NCI-H774 (cell line): ENCODE measurements around the gene GALNT6.
"Not testable (repeated sequence)": the region's sequence is repeated elsewhere in the genome, so short reads cannot be mapped to it uniquely, and the experiment has no call there.

Source experiments
- DNase-seq: peaks from one replicate; lab custom pipeline; 2025; lab: John Stamatoyannopoulos, UW

GALNT6 gene

DNA sequence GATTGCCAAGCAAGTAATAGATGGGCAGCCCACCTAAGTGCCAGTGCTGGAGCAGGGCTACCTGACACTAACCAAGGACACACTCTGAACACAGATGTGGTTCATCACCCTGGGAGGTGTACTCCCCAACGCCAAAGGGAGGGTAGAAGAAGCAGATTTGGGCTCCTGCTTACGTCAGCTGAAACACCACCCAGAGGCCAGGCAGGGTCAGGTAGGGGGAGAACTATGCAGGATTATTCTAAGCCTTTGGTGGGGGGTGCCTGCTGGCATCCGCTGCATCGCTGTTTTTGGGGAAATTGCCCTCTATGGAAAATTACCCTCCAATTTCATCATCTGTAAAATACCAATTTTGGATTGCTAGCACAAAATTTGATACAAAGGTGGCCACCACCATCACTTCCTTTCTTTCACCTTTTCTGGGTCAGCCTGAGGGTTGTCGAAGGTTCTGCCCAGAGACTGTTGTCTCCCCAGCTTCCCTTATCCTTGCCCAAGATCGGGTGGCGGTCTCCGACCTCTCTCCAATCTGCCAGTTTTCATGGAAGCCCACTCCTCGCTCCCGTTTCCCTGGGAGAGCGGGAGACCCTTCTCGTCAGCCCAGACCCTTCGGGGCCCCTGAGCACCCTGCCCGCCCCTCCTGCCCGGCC is 67.8 kb downstream of the GALNT6 start:
- no peak for DNase-seq

DNA sequence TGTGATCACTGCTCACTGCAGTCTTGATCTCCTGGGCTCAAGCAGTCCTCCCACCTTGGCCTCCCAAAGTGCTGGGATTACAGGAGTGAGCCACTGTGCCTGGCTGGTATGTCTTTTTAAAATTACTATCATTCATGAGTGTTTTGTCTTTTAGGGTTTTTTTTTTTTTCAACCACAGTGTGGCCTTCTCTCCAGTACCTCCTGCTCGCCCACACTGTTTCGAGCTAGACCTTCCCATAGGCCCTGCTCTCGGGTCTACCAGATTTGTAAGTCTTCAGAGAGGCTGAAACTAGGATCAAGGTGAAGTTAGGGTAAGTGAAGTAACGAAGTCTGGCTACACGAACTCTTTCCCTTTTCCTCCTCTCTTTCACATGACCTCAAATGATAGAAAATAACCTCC is 68.8 kb downstream of the GALNT6 start:
- no peak for DNase-seq

DNA sequence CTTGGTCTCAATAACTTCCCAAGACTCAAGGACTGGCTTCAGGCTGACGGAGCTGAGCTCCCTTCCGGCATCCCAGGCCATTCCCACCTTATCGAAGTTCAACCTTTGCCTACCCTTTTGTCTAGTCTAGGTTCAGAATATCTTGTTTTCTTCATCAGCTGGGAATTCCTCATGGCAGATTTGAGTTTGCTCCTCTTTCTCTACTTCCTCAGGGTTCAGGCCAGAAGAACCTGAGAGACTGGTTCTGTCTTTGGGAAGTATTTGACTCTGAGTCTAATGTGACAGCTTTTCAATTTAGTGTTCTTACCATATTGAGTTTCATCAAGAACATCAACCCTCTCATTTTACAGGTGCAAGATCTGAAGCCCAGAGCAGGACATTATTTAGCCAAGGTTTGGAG is 69.3 kb downstream of the GALNT6 start:
- DNase-seq = no peak

DNA sequence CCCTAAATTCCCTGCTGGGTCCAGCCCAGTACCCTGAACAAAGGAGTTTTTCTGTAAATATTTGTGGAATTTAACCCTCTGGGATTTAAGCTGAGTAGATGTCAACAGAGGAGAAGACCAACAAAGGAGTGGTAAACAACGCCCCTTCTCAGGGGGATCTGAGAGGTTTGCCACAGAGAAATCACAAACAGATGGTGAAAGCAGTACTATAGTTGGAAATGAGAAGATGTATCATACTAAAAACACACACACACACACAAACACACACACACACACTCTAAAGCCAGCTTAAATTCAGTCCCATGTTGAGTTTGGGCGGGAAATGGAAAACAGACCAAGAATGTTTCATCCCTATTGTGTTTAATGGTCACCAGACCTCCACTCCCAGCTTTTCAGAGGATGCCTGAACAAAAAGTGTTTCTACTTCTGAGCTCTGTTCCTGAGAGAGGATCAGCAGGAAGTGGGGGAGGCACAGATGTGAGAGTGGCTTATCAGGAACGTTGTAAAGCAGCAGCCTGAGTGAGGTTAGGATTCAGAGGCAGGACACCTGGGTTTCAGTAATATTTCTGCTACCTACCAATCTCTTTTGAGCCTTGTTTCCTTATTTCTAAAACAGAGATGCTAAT is 70.4 kb downstream of the GALNT6 start:
- no peak for DNase-seq

DNA sequence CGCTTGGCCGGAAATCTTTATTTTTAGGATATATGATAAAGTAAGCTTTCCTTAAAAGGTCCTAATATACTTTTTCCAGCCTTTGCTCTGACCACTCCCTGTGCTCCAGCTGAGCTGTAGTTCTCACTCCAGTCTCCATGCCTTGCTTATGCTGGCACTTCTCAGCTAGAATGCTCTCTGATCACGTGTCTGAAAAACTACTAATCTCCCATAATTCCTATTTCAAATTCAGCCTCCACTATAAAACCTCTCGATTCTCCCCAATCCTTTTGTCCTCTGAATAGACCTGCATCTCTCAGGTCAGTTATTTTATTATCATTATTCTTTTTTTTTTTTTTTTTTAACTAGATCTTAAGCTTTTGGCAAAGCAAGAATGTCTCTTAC is 70.9 kb downstream of the GALNT6 start:
- no peak for DNase-seq

DNA sequence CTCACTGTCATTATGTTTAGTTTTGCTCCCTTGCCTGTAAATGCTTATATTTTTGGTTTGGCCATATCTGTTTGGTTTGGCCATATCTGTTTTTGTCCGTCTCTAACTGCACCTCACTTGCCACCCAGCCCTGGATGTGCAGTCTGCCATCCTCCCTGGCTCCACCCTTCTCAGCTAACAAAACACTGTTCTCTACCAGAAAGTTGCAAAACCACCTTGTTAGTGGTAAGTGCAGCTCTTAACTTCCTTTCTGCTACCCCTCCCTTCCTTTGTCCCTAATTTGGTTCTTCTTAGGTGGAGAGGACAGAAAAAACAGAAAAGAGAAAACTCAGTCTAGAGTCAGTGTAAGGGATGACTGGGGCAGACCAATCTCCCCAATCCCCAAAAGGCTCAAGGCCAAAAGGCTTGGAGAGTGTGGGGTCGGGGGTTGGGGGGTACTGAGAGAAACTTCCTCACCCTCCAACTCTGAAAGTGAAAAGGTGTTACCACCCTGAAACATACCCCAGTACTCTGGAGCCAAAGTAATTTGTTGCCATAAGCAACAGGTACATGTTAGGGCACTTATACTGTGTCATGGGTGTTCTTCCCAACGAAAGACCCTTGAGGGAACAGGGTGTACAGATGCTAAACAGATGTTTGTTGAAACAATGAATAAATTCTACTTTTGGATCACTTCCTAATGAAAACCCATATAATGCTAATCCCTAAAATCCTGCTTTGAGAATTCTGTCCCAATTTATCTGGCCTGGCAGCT is 72.2 kb downstream of the GALNT6 start:
- DNase-seq = no peak

DNA sequence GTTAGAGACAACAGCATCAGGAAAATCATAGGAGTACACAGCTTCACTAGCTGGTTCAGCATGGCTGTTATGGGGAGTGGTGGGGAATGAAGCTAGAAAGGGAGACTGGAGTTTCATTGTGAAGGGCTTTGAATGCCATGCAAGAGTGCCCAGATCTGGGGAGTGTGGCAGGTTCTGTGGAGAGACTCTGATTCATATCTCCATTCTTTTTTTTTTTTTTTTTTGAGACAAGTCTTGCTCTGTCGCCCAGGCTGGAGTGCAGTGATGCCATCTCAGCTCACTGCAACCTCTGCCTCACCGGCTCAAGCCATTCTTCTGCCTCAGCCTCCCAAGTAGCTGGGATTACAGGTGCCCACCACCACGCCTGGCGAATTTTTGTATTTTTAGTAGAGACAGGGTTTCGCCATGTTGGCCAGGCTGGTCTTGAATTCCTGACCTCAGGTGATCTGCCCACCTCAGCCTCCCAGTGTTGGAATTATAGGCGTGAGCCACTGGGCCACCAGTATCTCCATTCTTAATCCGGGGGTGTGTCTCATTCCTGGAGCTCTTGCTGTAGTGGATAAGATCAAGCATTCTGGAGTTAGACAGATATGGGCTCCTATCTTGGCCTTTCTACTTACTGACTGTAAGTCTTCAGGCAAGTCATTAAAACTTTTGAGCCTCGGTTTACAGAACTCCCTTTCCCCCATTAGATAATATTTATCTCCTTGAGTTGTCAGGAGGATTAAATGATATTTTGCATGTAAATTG is 73.0 kb downstream of the GALNT6 start:
- not testable (repeated sequence) for DNase-seq

DNA sequence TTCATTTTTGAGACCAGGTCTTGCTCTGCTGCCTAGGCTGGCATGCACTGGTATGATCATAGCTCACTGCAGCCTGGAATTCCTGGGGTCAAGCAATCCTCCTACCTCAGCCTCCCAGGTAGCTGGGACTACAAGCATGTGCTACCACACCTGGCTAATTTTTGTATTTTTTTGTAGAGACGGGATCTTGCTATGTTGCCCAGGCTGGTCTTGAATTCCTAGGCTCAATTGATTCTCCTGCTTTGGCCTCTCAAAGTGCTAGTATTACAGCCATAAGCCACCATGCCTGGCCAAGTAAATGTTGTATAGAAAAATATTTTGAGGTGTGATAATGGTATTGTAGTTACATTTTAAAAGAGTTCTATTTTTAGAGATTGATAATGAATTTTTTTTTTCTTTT is 79.8 kb downstream of the GALNT6 start:
- no peak for DNase-seq

DNA sequence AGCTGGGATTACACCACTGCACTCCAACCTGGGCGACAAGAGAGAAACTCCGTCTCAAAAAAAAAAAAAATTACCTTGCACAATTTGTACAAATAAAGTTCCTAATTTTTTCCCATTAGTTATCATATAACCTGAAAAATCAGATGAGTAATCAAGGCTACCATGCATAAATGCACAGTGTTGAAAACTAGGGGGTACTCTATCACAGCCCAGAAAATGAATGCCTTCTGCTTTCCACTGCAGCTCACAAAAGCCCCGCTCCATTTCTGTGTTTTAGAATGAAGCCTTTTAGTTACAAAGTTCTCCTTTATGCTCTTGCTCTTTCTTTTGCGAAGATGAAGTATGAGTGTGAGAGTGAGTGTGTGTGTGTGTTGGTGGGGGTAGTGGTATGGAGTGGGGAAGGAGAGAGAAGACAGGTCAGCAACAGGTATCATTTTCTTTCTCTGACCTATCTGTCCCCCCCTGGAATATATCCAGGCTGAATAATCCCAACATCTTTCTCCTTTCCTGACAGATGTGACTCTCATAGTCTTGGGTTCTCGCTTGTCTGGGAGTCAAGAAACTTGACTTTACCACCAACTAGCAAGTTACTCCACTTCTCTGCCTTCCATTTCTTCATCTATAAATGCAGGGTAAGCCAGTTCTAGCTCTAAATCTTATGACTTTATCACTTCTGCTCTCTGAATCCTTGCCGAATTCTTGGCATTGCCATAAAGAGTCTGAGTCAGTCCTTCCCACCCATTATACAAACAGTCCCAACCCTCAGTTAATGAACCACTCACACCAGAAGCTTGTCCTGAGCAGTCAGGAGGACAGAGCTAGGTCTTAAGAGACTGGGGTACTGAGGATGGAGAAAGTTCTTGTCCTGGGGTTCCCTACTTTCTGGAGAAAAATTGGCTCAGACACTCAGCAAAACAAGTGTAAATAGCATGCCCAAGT is 83.3 kb downstream of the GALNT6 start:
- DNase-seq = no peak

DNA sequence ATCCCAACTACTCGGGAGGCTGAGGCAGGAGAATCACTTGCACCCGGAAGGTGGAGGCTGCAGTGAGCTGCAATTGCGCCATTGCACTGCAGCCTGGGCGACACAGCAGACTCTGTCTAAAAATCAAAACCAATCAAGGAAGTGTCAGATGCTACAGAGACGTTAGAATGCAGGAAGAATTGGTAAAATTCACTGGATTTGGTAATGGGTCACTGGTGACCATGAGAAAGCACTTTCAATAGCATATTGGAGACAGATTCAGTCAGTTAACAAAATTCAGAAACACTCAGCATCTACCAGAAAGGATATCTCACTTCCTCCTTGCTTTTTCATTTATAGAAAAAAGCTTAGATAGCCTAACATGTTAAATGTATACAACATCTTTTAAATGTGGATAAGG is 84.7 kb downstream of the GALNT6 start:
- no peak for DNase-seq
